Measurements from ENCODE around the gene NFATC1.

NFATC1 gene

DNA sequence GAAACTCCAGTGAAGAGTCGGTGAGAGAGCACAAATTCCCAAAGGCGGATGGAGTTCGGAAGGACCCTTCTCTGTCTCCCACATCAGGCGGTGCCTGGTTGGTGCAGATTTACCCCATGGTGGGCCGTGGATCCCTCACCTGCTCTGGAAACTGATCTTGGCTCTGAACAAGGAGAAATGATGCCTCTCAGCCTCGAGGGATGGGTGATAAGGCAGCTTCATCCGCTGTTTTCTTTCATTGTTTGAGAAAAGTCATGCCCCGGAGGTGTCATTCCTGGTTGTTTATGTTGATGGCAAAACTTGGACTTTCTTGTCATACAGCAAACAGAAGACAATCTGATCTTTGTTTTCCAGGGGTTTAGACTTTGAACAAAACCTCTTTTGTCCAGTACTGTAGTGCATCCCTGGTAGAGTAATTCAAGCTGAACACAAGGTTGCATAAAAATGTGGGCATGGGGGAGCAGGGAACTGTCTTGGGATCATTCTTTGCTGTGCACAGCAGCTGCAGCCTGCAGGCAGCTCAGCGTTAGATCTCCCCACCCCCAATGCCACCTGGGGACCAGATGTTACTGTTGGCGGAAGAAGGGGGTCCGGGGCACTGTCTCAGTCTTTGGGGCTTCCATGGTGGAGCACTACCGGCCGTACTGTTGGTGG, 81.3 kb downstream of the NFATC1 start:
- no peak overlapping the region for H3K4me3 ChIP-seq (ENCODE audit: low read depth, low read length)
- TF ChIP-seq, protein P1, sequence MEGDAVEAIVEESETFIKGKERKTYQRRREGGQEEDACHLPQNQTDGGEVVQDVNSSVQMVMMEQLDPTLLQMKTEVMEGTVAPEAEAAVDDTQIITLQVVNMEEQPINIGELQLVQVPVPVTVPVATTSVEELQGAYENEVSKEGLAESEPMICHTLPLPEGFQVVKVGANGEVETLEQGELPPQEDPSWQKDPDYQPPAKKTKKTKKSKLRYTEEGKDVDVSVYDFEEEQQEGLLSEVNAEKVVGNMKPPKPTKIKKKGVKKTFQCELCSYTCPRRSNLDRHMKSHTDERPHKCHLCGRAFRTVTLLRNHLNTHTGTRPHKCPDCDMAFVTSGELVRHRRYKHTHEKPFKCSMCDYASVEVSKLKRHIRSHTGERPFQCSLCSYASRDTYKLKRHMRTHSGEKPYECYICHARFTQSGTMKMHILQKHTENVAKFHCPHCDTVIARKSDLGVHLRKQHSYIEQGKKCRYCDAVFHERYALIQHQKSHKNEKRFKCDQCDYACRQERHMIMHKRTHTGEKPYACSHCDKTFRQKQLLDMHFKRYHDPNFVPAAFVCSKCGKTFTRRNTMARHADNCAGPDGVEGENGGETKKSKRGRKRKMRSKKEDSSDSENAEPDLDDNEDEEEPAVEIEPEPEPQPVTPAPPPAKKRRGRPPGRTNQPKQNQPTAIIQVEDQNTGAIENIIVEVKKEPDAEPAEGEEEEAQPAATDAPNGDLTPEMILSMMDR (IDR thresholded peaks at IDR 0.05; ENCODE audit: low read depth, low read length): no peak

DNA sequence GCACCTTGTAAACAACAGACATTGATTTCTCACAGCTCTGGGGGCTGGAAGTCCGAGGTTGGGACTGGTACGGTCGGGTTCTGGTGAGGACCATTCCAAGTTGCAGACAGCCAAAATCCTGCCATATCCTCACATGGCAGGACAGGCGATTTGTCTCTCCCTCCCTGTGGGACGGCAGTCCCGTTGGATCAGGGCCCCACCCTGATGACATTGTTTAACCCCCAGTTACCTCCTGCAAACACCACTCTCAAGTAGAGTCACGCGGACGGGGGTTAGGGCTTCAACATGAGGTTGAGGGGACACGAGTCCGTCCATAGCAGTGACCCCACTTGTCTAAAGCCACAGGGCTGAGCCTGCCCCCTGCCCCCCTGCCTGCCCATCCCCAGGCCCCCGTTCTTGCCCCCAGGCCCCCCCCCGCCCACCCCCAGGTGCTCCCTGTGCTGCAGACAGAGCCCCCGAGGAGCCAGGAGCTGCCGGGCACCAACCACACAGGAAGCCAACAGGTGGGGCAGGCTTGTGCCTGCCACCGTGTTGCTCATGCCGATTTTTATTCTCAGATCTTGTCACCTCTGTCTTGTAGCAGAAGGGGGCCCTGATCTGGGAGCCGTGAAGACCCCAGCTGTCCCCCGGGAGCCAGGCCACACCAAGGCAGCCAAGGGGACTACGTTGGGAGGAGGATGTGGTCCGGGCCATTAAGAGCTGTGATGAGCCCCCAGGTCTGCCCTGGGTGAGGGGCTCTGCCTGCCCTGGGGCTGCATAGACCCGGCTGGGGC, 82.2 kb downstream of the NFATC1 start:
- H3K4me3 ChIP-seq (ENCODE audit: low read depth, low read length): no peak overlapping the region
- TF ChIP-seq, protein P1 (IDR thresholded peaks at IDR 0.05; ENCODE audit: low read depth, low read length): no peak

DNA sequence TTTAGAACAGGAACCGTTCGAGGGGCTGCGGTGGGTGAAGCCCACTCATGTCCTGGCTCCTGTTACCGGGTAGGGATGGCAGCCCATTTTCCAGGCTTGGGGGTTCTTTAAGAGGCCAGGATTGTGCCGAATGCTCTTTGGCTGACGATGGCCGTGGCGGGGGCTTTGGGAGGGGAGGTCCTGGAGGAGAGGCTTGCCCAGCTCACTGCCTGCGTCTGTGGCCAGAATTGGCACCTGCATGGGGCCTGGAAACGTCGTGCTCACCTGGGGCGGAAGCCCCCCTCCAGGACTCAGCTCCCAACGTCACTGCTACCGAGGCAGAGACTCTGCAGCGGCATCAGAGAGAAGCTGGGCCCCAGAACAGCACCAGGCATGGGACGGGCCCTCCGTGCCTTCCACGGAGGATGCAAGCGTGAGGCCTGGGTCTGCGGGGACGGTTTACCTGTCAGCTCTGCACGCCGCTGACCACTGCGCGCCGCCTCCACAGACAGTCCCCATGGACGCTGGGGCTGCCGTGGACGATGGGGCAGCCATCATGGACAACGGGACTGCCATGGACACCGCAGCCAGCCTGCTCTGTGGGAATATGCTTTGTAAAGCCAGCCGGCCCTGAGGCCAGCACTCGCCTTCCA, 82.9 kb downstream of the NFATC1 start:
- TF ChIP-seq, protein P1 (IDR thresholded peaks at IDR 0.05; ENCODE audit: low read depth, low read length): no peak
- H3K4me3 ChIP-seq (ENCODE audit: low read depth, low read length): no peak overlapping the region

DNA sequence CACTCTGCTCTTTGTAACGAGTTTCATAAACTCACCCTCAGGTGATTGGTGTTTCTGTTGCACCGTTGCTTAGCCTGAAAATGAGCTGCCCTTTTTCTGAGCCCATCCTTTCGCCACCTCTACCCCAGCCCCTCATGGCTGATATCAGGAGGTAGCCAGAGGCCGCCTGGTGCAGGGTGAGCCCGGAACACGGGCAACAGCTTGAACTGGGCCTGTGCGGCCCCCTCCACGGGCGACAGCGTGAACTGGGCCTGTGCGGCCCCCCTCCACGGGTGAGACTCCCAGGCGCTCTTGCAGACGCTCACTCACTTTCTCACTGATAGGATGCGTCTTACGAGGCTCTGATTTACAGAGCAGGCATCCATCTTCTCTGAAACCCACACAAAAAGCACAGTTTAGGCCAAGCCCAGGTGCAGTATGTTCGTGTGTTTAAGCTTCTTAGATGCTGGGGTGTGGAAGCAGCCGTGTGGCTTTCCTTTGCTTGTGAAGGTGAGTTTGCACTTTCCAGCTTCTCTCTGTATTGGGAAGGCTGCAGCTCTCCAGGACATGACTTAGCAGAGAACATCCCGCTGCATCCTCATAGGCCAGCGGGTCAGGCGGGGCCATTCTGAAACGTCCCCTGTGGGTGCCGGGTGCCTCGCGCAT, 83.5 kb downstream of the NFATC1 start:
- TF ChIP-seq, protein P1 (IDR thresholded peaks at IDR 0.05; ENCODE audit: low read depth, low read length): no peak
- no peak overlapping the region for H3K4me3 ChIP-seq (ENCODE audit: low read depth, low read length)

DNA sequence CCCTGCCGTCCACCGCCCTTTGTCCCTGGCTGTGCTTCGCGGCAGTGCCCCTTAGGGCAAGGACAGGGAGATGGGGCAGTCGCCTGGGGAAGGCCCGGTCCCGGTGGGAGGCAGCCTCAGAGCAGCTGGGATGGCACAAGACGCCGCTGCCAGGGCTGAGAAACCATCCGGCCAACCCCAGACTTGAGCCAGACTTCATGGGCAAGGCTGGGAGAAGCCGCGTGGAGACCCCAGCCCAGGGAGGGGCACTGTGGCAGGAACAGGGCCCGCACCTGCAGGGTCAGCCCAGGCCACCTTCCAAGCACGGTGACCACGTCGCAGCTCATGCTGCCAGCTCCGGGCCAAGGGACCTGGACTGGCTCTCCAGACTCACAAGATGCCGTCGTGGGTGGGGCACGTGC, 84.0 kb downstream of the NFATC1 start:
- TF ChIP-seq, protein P1 (IDR thresholded peaks at IDR 0.05; ENCODE audit: low read depth, low read length): no peak

DNA sequence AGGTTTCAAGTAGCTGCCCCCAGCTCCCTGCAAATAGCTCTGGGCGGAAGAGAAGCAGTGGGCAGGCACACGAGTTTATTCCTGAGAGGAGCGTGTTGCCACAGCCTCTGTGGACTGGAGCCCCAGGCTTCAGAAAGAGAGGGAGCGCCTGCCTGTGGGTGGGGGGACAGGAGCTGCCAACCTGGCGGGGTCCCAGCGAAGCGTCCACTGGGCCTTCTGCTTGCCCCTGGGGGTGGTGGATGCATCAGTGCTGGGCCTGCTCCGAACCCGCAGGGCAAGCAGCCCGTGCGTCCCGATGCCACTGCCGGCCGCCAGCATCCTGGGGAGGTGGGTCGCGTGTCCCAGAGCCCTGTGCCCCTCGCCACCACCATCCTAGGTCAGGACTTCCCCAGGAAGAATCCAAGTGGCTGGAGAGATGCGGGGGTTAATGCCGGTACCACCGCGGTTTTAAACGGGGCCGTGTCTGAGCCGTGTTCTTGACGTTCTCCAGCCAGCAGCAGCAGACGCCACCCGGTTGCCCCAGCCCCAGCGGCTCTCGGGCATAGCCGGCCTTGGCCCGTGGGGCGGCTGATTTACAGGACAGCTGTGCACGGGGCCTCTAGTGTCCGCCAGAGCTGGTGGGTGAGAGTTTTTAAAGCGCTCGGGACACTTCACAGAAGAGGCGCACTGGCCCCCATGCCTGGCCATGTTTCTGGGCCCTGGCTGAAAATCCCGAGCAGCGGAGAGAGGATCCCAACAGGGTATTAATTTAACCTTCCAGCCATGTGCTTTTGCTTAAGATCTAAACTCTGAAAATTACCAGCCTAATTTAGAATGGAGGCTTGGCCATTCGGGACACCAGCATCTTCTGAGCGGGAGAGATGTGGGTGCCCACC, 84.7 kb downstream of the NFATC1 start:
- TF ChIP-seq, protein P1 (IDR thresholded peaks at IDR 0.05; ENCODE audit: low read depth, low read length): no peak
- no peak overlapping the region for H3K4me3 ChIP-seq (ENCODE audit: low read depth, low read length)

More for the DNA sequence above, 84.0 kb downstream of the NFATC1 start:
- H3K4me3 ChIP-seq (ENCODE audit: low read depth, low read length): no peak overlapping the region
